Measurements from ENCODE around the gene ATP9A.

The ATP9A gene

DNA sequence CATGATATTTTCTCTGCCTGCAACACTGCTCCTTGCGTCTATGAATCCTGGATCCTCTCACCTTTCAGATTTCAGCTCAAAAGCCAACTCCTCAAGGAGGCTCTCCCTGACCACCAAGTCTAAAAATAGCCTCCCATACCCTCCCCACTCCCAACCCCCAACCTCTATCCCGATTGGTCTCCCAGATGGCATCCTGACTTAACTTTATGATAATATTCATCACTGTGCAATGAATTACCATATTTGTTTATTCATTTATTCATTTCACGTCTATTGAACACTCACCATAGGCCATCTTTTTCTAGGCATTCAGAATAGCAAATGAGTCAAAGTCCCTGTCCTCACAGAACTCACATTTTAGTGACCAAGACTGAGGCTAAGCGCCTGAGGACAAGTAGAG, 183.0 kb downstream of the ATP9A start:
- Histone ChIP-seq H3K79me2 (ENCODE audit: control insufficient read depth, insufficient read depth, low read length, poor library complexity) (no peaks in the 10 kb centered on the region), H4K91ac (ENCODE audit: low read depth, low read length) (peak overlapping the region; percentile 33), H2BK120ac (ENCODE audit: insufficient read depth, low read length, poor library complexity) (peak overlapping the region; percentile 76), H2BK12ac (ENCODE audit: low read length) (no peak overlapping the region), H3K4me2 (ENCODE audit: low read length) (no peak overlapping the region), H3K18ac (ENCODE audit: low read length) (no peak overlapping the region), H4K12ac (ENCODE audit: low read depth, low read length) (no peak overlapping the region), H2AFZ (ENCODE audit: insufficient read depth, low read length, poor library complexity) (no peak overlapping the region), H2AK5ac (ENCODE audit: low read length) (no peak overlapping the region), H3K4me1 (ENCODE audit: control insufficient read depth in 1 of 2, insufficient read depth in 2 of 2, low read length in 2 of 2) (peaks cover 6 to 17% of the 10 kb centered on the region in 2 experiments), H3K4me3 (ENCODE audit: low read depth, low read length) (no peak overlapping the region), H3K14ac (ENCODE audit: low read length) (no peak overlapping the region), H3K4ac (ENCODE audit: low read depth, low read length) (no peak overlapping the region), H3K36me3 (ENCODE audit: control insufficient read depth in 1 of 2, insufficient read depth in 2 of 2, low read length in 2 of 2) (no peaks in the 10 kb centered on the region), H3K9me3 (ENCODE audit: insufficient read depth, low read depth, low read length) (peaks cover 2% of the 10 kb centered on the region), H4K8ac (ENCODE audit: low read depth, low read length) (no peak overlapping the region), H3K79me1 (ENCODE audit: low read length) (peaks cover 16% of the 10 kb centered on the region), H3K27me3 (ENCODE audit: insufficient read depth, low read length) (no peaks in the 10 kb centered on the region), H3K23ac (ENCODE audit: low read length) (no peak overlapping the region), H2BK5ac (ENCODE audit: low read depth, low read length, poor library complexity) (peak overlapping the region; percentile 80), H3K27ac (ENCODE audit: low read depth, low read length) (peak overlapping the region; percentile 77), H3K9ac (ENCODE audit: low read length) (no peak overlapping the region)
- no peak for DNase-seq
- no CpG with 5 or more reads among the region's 4 CpGs for whole genome bisulfite sequencing (ENCODE audit: extremely low coverage, insufficient coverage, insufficient read length)

DNA sequence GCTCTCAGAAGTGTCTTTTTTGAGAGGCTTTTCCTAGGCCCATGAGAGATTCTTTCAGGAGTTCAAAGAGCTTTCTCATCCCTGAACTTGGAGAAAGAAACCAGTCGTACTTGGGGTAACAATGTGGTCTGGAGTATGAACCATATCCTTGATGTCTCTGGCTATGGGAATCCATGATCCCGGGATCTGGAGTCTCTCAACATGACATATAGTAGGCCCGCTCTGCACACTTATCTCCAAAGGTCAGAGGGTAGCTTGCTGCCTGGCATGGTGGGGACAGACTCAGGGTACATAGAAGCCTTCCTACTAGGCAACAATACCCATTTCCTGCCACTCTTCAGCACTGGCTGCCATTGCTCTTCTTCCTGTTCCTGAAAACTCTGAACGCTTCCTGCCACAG, 183.5 kb downstream of the ATP9A start:
- WGBS (ENCODE audit: extremely low coverage, insufficient coverage, insufficient read length) = no CpG with 5 or more reads among the region's 4 CpGs
- Histone ChIP-seq H3K9ac (ENCODE audit: low read length) (no peak overlapping the region), H2AK5ac (ENCODE audit: low read length) (no peak overlapping the region)

DNA sequence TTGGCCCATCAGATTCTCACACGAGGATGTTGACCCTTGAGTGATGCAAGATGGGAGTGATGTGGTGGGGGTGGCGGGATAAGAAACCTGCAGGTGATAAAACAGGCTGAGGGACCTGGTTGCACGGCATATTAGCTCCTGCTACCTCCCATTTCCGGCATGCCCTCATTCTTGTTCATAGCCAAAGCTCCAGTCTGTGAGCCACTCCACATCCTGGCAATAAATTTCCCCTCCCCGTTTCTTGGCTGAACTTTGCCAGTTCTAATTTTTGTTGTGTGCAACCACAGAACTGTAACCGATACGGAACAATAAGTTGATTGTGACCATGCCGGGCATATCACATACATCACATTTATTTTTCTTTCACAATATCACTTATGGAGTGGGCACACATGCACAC, 184.1 kb downstream of the ATP9A start:
- H4K8ac ChIP-seq (ENCODE audit: low read depth, low read length) = no peak overlapping the region
- peaks cover 2% of the 10 kb centered on the region for H3K9me3 ChIP-seq (ENCODE audit: insufficient read depth, low read depth, low read length)
- H2BK5ac ChIP-seq (ENCODE audit: low read depth, low read length, poor library complexity) = peak overlapping the region; percentile 20
- no peaks in the 10 kb centered on the region for H3K36me3 ChIP-seq (ENCODE audit: control insufficient read depth in 1 of 2, insufficient read depth in 2 of 2, low read length in 2 of 2)
- no peak overlapping the region for H3K9ac ChIP-seq (ENCODE audit: low read length)
- peak overlapping the region; percentile 2 for H2BK12ac ChIP-seq (ENCODE audit: low read length)
- no peaks in the 10 kb centered on the region for H3K27me3 ChIP-seq (ENCODE audit: insufficient read depth, low read length)
- no peaks in the 10 kb centered on the region for H3K79me2 ChIP-seq (ENCODE audit: control insufficient read depth, insufficient read depth, low read length, poor library complexity)
- peak overlapping the region; percentile 39 for H2BK120ac ChIP-seq (ENCODE audit: insufficient read depth, low read length, poor library complexity)
- WGBS (ENCODE audit: extremely low coverage, insufficient coverage, insufficient read length) = no CpG with 5 or more reads among the region's 8 CpGs
- H3K4me3 ChIP-seq (ENCODE audit: low read depth, low read length) = no peak overlapping the region
- H2AFZ ChIP-seq (ENCODE audit: insufficient read depth, low read length, poor library complexity) = no peak overlapping the region
- peak overlapping the region; percentile 77 for H3K27ac ChIP-seq (ENCODE audit: low read depth, low read length)
- H2AK5ac ChIP-seq (ENCODE audit: low read length) = no peak overlapping the region
- H3K4me1 ChIP-seq (ENCODE audit: control insufficient read depth in 1 of 2, insufficient read depth in 2 of 2, low read length in 2 of 2) = peaks cover 11 to 21% of the 10 kb centered on the region in 2 experiments
- H3K18ac ChIP-seq (ENCODE audit: low read length) = no peak overlapping the region
- no peak overlapping the region for H3K14ac ChIP-seq (ENCODE audit: low read length)
- no peak for DNase-seq
- no peak overlapping the region for H4K12ac ChIP-seq (ENCODE audit: low read depth, low read length)
- no peak overlapping the region for H3K4me2 ChIP-seq (ENCODE audit: low read length)
- H3K23ac ChIP-seq (ENCODE audit: low read length) = no peak overlapping the region
- no peak overlapping the region for H3K4ac ChIP-seq (ENCODE audit: low read depth, low read length)
- H3K79me1 ChIP-seq (ENCODE audit: low read length) = peaks cover 22% of the 10 kb centered on the region
- peak overlapping the region; percentile 22 for H4K91ac ChIP-seq (ENCODE audit: low read depth, low read length)

More for the DNA sequence above, 183.5 kb downstream of the ATP9A start:
- Histone ChIP-seq H3K27me3 (ENCODE audit: insufficient read depth, low read length) (no peaks in the 10 kb centered on the region), H4K8ac (ENCODE audit: low read depth, low read length) (no peak overlapping the region), H3K79me2 (ENCODE audit: control insufficient read depth, insufficient read depth, low read length, poor library complexity) (no peaks in the 10 kb centered on the region), H3K4ac (ENCODE audit: low read depth, low read length) (no peak overlapping the region), H4K12ac (ENCODE audit: low read depth, low read length) (no peak overlapping the region), H2BK5ac (ENCODE audit: low read depth, low read length, poor library complexity) (peak overlapping the region; percentile 80), H3K4me3 (ENCODE audit: low read depth, low read length) (no peak overlapping the region), H3K23ac (ENCODE audit: low read length) (no peak overlapping the region), H3K18ac (ENCODE audit: low read length) (no peak overlapping the region), H3K79me1 (ENCODE audit: low read length) (peaks cover 19% of the 10 kb centered on the region), H2AFZ (ENCODE audit: insufficient read depth, low read length, poor library complexity) (no peak overlapping the region), H3K27ac (ENCODE audit: low read depth, low read length) (peak overlapping the region; percentile 77), H4K91ac (ENCODE audit: low read depth, low read length) (peak overlapping the region; percentile 30), H3K14ac (ENCODE audit: low read length) (no peak overlapping the region), H2BK12ac (ENCODE audit: low read length) (no peak overlapping the region), H3K36me3 (ENCODE audit: control insufficient read depth in 1 of 2, insufficient read depth in 2 of 2, low read length in 2 of 2) (no peaks in the 10 kb centered on the region), H3K4me1 (ENCODE audit: control insufficient read depth in 1 of 2, insufficient read depth in 2 of 2, low read length in 2 of 2) (peaks cover 9 to 19% of the 10 kb centered on the region in 2 experiments), H3K4me2 (ENCODE audit: low read length) (no peak overlapping the region), H3K9me3 (ENCODE audit: insufficient read depth, low read depth, low read length) (peaks cover 2% of the 10 kb centered on the region), H2BK120ac (ENCODE audit: insufficient read depth, low read length, poor library complexity) (no peak overlapping the region)
- DNase-seq = no peak

DNA sequence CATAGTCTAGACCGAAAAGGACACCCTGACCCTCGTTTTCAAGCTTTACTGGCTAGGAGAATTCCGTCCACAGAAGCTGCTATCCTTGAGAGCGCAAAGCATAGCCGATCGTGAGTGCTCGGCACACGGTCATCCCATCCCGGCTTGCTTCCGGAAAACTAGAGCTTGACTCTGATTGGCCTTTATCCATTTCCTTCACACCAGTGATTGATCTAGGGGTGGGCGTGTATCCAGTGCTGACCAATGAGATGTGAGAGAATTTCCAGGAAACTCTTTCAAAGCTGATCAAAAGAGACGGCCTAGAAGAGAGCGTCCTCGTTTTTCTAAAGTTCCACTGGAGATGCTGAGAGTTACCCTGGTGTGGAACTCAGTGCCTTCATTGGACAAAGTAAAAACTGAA, 184.7 kb downstream of the ATP9A start:
- peak overlapping the region; percentile 19 for H3K4ac ChIP-seq (ENCODE audit: low read depth, low read length)
- no peak overlapping the region for H2AFZ ChIP-seq (ENCODE audit: insufficient read depth, low read length, poor library complexity)
- peak overlapping the region; percentile 88 for H2BK12ac ChIP-seq (ENCODE audit: low read length)
- no peak overlapping the region for H3K27ac ChIP-seq (ENCODE audit: low read depth, low read length)
- H3K9me3 ChIP-seq (ENCODE audit: insufficient read depth, low read depth, low read length) = peaks cover 2% of the 10 kb centered on the region
- DNase-seq = no peak
- H3K23ac ChIP-seq (ENCODE audit: low read length) = no peak overlapping the region
- no peak overlapping the region for H3K9ac ChIP-seq (ENCODE audit: low read length)
- peak overlapping the region; percentile 39 for H2BK120ac ChIP-seq (ENCODE audit: insufficient read depth, low read length, poor library complexity)
- H3K4me1 ChIP-seq (ENCODE audit: control insufficient read depth in 1 of 2, insufficient read depth in 2 of 2, low read length in 2 of 2) = peaks cover 17 to 27% of the 10 kb centered on the region in 2 experiments
- H2BK5ac ChIP-seq (ENCODE audit: low read depth, low read length, poor library complexity) = peak overlapping the region; percentile 50
- H3K79me2 ChIP-seq (ENCODE audit: control insufficient read depth, insufficient read depth, low read length, poor library complexity) = peaks cover 2% of the 10 kb centered on the region
- H3K4me2 ChIP-seq (ENCODE audit: low read length) = no peak overlapping the region
- H3K14ac ChIP-seq (ENCODE audit: low read length) = peak overlapping the region; percentile 61
- H3K27me3 ChIP-seq (ENCODE audit: insufficient read depth, low read length) = no peaks in the 10 kb centered on the region
- no peak overlapping the region for H3K4me3 ChIP-seq (ENCODE audit: low read depth, low read length)
- peak overlapping the region; percentile 68 for H2AK5ac ChIP-seq (ENCODE audit: low read length)
- H4K8ac ChIP-seq (ENCODE audit: low read depth, low read length) = peak overlapping the region; percentile 26
- no peak overlapping the region for H4K12ac ChIP-seq (ENCODE audit: low read depth, low read length)
- H4K91ac ChIP-seq (ENCODE audit: low read depth, low read length) = peak overlapping the region; percentile 69
- H3K79me1 ChIP-seq (ENCODE audit: low read length) = peaks cover 26% of the 10 kb centered on the region
- H3K18ac ChIP-seq (ENCODE audit: low read length) = peak overlapping the region; percentile 56
- no peaks in the 10 kb centered on the region for H3K36me3 ChIP-seq (ENCODE audit: control insufficient read depth in 1 of 2, insufficient read depth in 2 of 2, low read length in 2 of 2)
- no CpG with 5 or more reads among the region's 14 CpGs for WGBS (ENCODE audit: extremely low coverage, insufficient coverage, insufficient read length)
